Myocyte (in vitro differentiated cells): Measurements from ENCODE around the gene SFXN3. TPM values are rescaled to one million over a fixed set of nuclear protein-coding genes. Genes with fewer than 3 reads are reported as not detected.
A peak's percentile ranks its signal among the peaks of the same experiment; 100 is the strongest.

ENCODE experiments used
- DNase-seq: peaks from one replicate; pipeline ENCODE4 v3.0.0-alpha.2; 2012; ENCODE audit warnings: low read depth
- total RNA-seq: library from RNA; depleted of rRNA; stranded (reverse); fragments of >200 nt; gene quantifications from 2 replicates; pipeline ENCODE4 v1.2.3, GENCODE V29; 2014

SFXN3 gene
- total RNA-seq, 1 donor from 2014 or later: 103 TPM

- DNase-seq: no peak
Observed at GRCh38 chr10:101071885-101072433, 40.9 kb downstream of the SFXN3 start.

- no peak for DNase-seq
Observed at GRCh38 chr10:101072923-101073322, 41.9 kb downstream of the SFXN3 start.

- no peak for DNase-seq
Observed at GRCh38 chr10:101073631-101074030, 42.6 kb downstream of the SFXN3 start.

GRCh38 chr10:101075775-101076174, 44.7 kb downstream of the SFXN3 start:
- no peak for DNase-seq

- no peak for DNase-seq
Observed at GRCh38 chr10:101076630-101077029, 45.6 kb downstream of the SFXN3 start.

GRCh38 chr10:101079874-101080273, 48.8 kb downstream of the SFXN3 start:
- no peak for DNase-seq

GRCh38 chr10:101080933-101081931, 50.2 kb downstream of the SFXN3 start:
- peak; percentile 57 for DNase-seq

- DNase-seq: no peak
Observed at GRCh38 chr10:101085846-101086245, 54.8 kb downstream of the SFXN3 start.

- no peak for DNase-seq
Observed at GRCh38 chr10:101087376-101087775, 56.3 kb downstream of the SFXN3 start.

GRCh38 chr10:101087965-101088364, 56.9 kb downstream of the SFXN3 start:
- no peak for DNase-seq

- DNase-seq: no peak
Observed at GRCh38 chr10:101089520-101090299, 58.7 kb downstream of the SFXN3 start.

GRCh38 chr10:101090597-101090996, 59.6 kb downstream of the SFXN3 start:
- no peak for DNase-seq

Other genes starting within 250 kb of the SFXN3 start
- gene SLF2, start 118.3 kb upstream of the SFXN3 start, total RNA-seq: 81.5 and 99.4 TPM in 2 replicates
- 0.72 and 2.5 TPM in 2 replicates for gene SEMA4G, start 61.7 kb upstream of the SFXN3 start, total RNA-seq
- gene MRPL43, start 43.7 kb upstream of the SFXN3 start, total RNA-seq: 65.6 and 70.2 TPM in 2 replicates
- 5.1 and 5.8 TPM in 2 replicates for gene TWNK, start 43.7 kb upstream of the SFXN3 start, total RNA-seq
- gene LZTS2, start 31.4 kb upstream of the SFXN3 start, total RNA-seq: 134 and 204 TPM in 2 replicates
- gene PDZD7, start 105 bp upstream of the SFXN3 start, total RNA-seq: 0.16 and 1.9 TPM in 2 replicates
- gene KAZALD1, start 30.8 kb downstream of the SFXN3 start, total RNA-seq: 34.7 and 37.5 TPM in 2 replicates
- not detected in 2 replicates for gene TLX1, start 100.1 kb downstream of the SFXN3 start, total RNA-seq
- 11.7 and 14.1 TPM in 2 replicates for gene LBX1, start 198.2 kb downstream of the SFXN3 start, total RNA-seq